ENCODE measurements around the gene FAM136A.
"Not testable (repeated sequence)": the region's sequence is repeated elsewhere in the genome, so short reads cannot be mapped to it uniquely, and the experiment has no call there.

FAM136A gene

DNA sequence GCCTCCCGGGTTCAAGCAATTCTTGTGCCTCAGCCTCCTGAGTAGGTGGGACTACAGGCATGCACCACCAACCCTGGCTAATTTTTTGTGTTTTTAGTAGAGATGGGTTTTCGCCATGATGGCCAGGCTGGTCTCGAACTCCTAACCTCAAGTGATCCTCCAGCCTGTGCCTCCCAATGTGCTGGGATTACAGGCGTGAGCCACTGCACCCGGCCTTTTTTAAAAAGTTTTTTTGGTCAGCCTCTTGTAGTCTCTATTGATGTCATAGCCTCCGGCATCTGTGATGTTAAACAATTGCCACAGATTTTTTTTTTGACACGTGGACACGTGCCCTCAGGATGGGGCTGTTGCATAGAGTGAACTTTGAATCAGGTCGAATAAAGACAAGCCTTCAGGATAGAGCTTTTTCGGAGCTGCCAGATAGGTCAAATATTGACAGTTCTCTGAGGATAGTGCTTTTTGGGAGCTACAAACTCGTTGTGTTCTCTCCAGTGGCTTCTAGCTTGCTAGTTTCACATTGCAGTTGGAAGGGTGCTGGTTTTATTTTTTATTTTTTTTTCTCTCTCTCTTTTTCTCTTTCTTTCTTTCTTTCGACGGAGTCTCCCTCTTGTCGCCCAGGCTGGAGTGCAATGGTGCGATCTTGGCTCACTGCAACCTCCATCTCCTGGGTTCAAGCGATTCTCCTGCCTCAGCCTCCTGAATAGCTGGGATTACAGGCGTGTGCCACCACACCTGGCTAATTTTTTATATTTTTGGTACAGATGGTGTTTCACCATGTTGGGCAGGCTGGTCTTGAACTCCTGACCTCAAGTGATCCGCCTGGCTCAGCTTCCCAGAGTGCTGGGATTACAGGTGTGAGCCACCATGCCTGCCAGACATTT is 32.2 kb downstream of the FAM136A start:
- no CpG with 5 or more reads among the region's 18 CpGs for WGBS (ENCODE audit: extremely low coverage, insufficient coverage, low lambda C conversion rate)
- not testable (repeated sequence) for H3K4me1 ChIP-seq (ENCODE audit: control insufficient read depth, low read depth, low read length); H2BK15ac ChIP-seq (replicated peaks; ENCODE audit: low read depth); H3K4me3 ChIP-seq (ENCODE audit: low read length); H3K23ac ChIP-seq (ENCODE audit: low read length); H2AK5ac ChIP-seq (ENCODE audit: low read length); H2BK120ac ChIP-seq (ENCODE audit: low read depth, low read length); H3K4me2 ChIP-seq (ENCODE audit: low read length); H2BK5ac ChIP-seq (ENCODE audit: low read length); H3K79me1 ChIP-seq (ENCODE audit: low read length); H4K5ac ChIP-seq (ENCODE audit: low read length); H3K56ac ChIP-seq (ENCODE audit: low read length); H3K79me2 ChIP-seq (ENCODE audit: control insufficient read depth, insufficient read depth, low read length); H3K27ac ChIP-seq (ENCODE audit: low read depth, low read length); H4K8ac ChIP-seq (ENCODE audit: low read depth, low read length); DNase-seq; H3K27me3 ChIP-seq (ENCODE audit: insufficient read depth, low read length, poor library complexity); H3K36me3 ChIP-seq (ENCODE audit: control insufficient read depth, insufficient read depth, low read length); H3K9ac ChIP-seq (ENCODE audit: low read length); H3K18ac ChIP-seq (ENCODE audit: low read length); H3K4ac ChIP-seq (ENCODE audit: low read depth, low read length)

DNA sequence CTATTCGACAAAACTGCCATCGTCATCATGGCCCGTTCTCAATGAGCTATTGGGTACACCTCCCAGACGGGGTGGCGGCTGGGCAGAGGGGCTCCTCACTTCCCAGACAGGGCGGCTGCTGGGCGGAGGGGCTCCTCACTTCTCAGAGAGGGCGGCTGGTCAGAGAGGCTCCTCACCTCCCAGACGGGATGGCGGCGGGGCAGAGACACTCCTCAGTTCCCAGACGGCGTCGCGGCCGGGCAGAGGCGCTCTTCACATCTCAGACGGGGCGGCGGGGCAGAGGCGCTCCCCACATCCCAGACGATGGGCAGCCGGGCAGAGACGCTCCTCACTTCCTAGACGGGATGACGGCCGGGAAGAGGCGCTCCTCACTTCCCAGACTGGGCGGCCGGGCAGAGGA is 34.9 kb downstream of the FAM136A start:
- not testable (repeated sequence) for H3K9ac ChIP-seq (ENCODE audit: low read length); H3K18ac ChIP-seq (ENCODE audit: low read length); H2BK5ac ChIP-seq (ENCODE audit: low read length); H2AK5ac ChIP-seq (ENCODE audit: low read length); H3K27ac ChIP-seq (ENCODE audit: low read depth, low read length); H3K4me3 ChIP-seq (ENCODE audit: low read length); H3K56ac ChIP-seq (ENCODE audit: low read length); H3K4ac ChIP-seq (ENCODE audit: low read depth, low read length); H2BK120ac ChIP-seq (ENCODE audit: low read depth, low read length); H3K36me3 ChIP-seq (ENCODE audit: control insufficient read depth, insufficient read depth, low read length); H3K23ac ChIP-seq (ENCODE audit: low read length); H3K4me1 ChIP-seq (ENCODE audit: control insufficient read depth, low read depth, low read length); H3K4me2 ChIP-seq (ENCODE audit: low read length); H4K5ac ChIP-seq (ENCODE audit: low read length); H2BK15ac ChIP-seq (replicated peaks; ENCODE audit: low read depth); H3K79me2 ChIP-seq (ENCODE audit: control insufficient read depth, insufficient read depth, low read length); H3K79me1 ChIP-seq (ENCODE audit: low read length); H3K27me3 ChIP-seq (ENCODE audit: insufficient read depth, low read length, poor library complexity); H4K8ac ChIP-seq (ENCODE audit: low read depth, low read length); DNase-seq
- no CpG with 5 or more reads among the region's 30 CpGs for WGBS (ENCODE audit: extremely low coverage, insufficient coverage, low lambda C conversion rate)

DNA sequence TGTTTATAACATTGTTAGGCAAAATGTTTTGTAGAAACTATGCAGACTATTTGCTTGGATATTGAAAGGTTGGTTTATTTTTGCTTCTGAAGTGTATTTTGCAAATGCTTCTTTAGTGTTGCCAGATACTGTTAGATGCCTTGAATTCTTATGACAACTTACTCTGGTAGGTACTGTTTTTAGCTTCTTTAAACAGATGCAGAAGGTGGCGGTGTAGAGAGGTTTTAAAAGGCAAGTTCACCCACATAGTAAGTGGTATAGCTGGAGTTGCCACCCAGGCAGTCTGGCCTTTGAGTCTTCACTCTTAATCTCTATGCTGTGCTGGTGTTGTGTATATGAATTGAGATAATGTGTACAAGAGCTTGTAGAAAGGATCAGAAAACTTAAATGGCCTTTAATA is 40.4 kb downstream of the FAM136A start:
- H2BK15ac ChIP-seq (replicated peaks; ENCODE audit: low read depth), result no peak overlapping the region
- no CpG with 5 or more reads among the region's 1 CpG for WGBS (ENCODE audit: extremely low coverage, insufficient coverage, low lambda C conversion rate)
- no peak overlapping the region for H2BK120ac ChIP-seq (ENCODE audit: low read depth, low read length)
- no peaks in the 10 kb centered on the region for H3K27me3 ChIP-seq (ENCODE audit: insufficient read depth, low read length, poor library complexity)
- H3K23ac ChIP-seq (ENCODE audit: low read length), result no peak overlapping the region
- DNase-seq, result no peak
- no peak overlapping the region for H2AK5ac ChIP-seq (ENCODE audit: low read length)
- H2BK5ac ChIP-seq (ENCODE audit: low read length), result no peak overlapping the region
- no peak overlapping the region for H3K27ac ChIP-seq (ENCODE audit: low read depth, low read length)
- H3K36me3 ChIP-seq (ENCODE audit: control insufficient read depth, insufficient read depth, low read length), result peaks cover 2% of the 10 kb centered on the region
- H3K4me1 ChIP-seq (ENCODE audit: control insufficient read depth, low read depth, low read length), result no peaks in the 10 kb centered on the region
- H4K8ac ChIP-seq (ENCODE audit: low read depth, low read length), result no peak overlapping the region
- no peaks in the 10 kb centered on the region for H3K79me2 ChIP-seq (ENCODE audit: control insufficient read depth, insufficient read depth, low read length)
- no peak overlapping the region for H3K18ac ChIP-seq (ENCODE audit: low read length)
- no peak overlapping the region for H4K5ac ChIP-seq (ENCODE audit: low read length)
- H3K9ac ChIP-seq (ENCODE audit: low read length), result no peak overlapping the region
- no peak overlapping the region for H3K4me2 ChIP-seq (ENCODE audit: low read length)
- no peak overlapping the region for H3K56ac ChIP-seq (ENCODE audit: low read length)
- no peak overlapping the region for H3K4ac ChIP-seq (ENCODE audit: low read depth, low read length)
- H3K4me3 ChIP-seq (ENCODE audit: low read length), result no peak overlapping the region
- H3K79me1 ChIP-seq (ENCODE audit: low read length), result no peaks in the 10 kb centered on the region

DNA sequence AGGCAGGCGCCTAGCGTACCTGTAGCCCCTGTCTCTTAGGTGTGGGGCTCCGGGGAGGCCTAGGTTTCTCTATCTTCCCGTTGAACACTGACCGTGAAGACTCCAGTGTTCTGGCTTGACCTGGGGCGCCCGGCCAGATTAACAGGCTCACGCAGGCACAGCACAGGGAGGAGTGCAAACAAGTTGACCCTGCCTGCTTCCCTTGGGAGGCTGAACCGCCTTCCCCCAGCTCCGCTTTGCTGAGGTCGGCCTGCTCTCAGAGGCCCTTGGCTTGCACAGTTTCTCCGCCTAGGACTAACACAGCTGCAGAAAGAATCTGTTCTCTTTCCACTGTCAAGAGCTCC is 43.4 kb downstream of the FAM136A start:
- peak overlapping the region; percentile 95 for H3K56ac ChIP-seq (ENCODE audit: low read length)
- H4K8ac ChIP-seq (ENCODE audit: low read depth, low read length), result no peak overlapping the region
- H3K9ac ChIP-seq (ENCODE audit: low read length), result peak overlapping the region; percentile 93
- no peak overlapping the region for H2BK15ac ChIP-seq (replicated peaks; ENCODE audit: low read depth)
- H2BK5ac ChIP-seq (ENCODE audit: low read length), result no peak overlapping the region
- peak overlapping the region; percentile 87 for H3K4me2 ChIP-seq (ENCODE audit: low read length)
- no peak overlapping the region for H2BK120ac ChIP-seq (ENCODE audit: low read depth, low read length)
- no peak overlapping the region for H3K4ac ChIP-seq (ENCODE audit: low read depth, low read length)
- no peak overlapping the region for H3K23ac ChIP-seq (ENCODE audit: low read length)
- H3K79me1 ChIP-seq (ENCODE audit: low read length), result no peaks in the 10 kb centered on the region
- peak overlapping the region; percentile 76 for H3K4me3 ChIP-seq (ENCODE audit: low read length)
- no peaks in the 10 kb centered on the region for H3K27me3 ChIP-seq (ENCODE audit: insufficient read depth, low read length, poor library complexity)
- peak overlapping the region; percentile 72 for H3K18ac ChIP-seq (ENCODE audit: low read length)
- no peaks in the 10 kb centered on the region for H3K4me1 ChIP-seq (ENCODE audit: control insufficient read depth, low read depth, low read length)
- no peak overlapping the region for H2AK5ac ChIP-seq (ENCODE audit: low read length)
- WGBS (ENCODE audit: extremely low coverage, insufficient coverage, low lambda C conversion rate), result no CpG with 5 or more reads among the region's 12 CpGs
- H4K5ac ChIP-seq (ENCODE audit: low read length), result no peak overlapping the region
- DNase-seq, result peak; percentile 46
- H3K79me2 ChIP-seq (ENCODE audit: control insufficient read depth, insufficient read depth, low read length), result no peaks in the 10 kb centered on the region
- H3K27ac ChIP-seq (ENCODE audit: low read depth, low read length), result peak overlapping the region; percentile 68
- peaks cover 2% of the 10 kb centered on the region for H3K36me3 ChIP-seq (ENCODE audit: control insufficient read depth, insufficient read depth, low read length)

DNA sequence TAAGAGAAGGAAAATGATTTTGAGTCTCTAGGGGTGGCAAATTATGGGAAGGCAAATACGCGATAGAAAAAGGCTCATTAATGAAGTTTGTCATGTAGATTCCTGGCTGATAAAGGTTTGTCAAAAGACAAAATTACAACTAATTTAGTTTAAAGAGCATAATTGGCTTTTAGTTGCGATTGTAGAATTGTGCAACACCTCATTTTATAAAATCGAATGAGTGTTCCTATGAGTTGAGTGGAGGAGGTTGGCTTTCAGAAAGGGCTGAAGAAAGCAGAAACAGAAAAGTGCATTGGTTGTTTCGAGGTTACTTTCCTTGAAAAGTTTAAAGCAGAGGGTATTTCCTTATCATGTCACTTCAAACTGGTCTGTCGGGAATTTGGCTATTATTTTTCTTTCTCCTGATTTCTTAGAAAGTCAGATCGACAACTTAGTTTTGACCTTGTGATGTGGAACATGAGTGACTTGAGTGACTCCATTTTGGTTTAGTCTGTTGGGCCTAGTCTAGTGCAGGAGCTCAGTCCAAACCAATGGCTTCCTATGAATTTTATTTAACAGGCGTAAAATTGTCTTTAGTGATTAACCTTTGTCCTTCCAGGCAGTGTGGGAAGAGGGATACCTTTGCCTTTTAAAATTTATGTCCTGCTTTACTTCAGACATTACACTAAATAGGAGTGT is 46.1 kb downstream of the FAM136A start:
- Histone ChIP-seq H3K36me3 (ENCODE audit: control insufficient read depth, insufficient read depth, low read length) (peaks cover 2% of the 10 kb centered on the region), H3K18ac (ENCODE audit: low read length) (no peak overlapping the region), H2BK15ac (replicated peaks; ENCODE audit: low read depth) (no peak overlapping the region), H3K27ac (ENCODE audit: low read depth, low read length) (no peak overlapping the region), H3K56ac (ENCODE audit: low read length) (no peak overlapping the region), H3K23ac (ENCODE audit: low read length) (no peak overlapping the region), H3K4me3 (ENCODE audit: low read length) (no peak overlapping the region), H4K5ac (ENCODE audit: low read length) (no peak overlapping the region), H2BK120ac (ENCODE audit: low read depth, low read length) (no peak overlapping the region), H3K4ac (ENCODE audit: low read depth, low read length) (no peak overlapping the region), H3K79me2 (ENCODE audit: control insufficient read depth, insufficient read depth, low read length) (no peaks in the 10 kb centered on the region), H3K79me1 (ENCODE audit: low read length) (no peaks in the 10 kb centered on the region), H3K27me3 (ENCODE audit: insufficient read depth, low read length, poor library complexity) (no peaks in the 10 kb centered on the region), H2AK5ac (ENCODE audit: low read length) (no peak overlapping the region), H3K4me1 (ENCODE audit: control insufficient read depth, low read depth, low read length) (no peaks in the 10 kb centered on the region), H4K8ac (ENCODE audit: low read depth, low read length) (no peak overlapping the region), H3K4me2 (ENCODE audit: low read length) (no peak overlapping the region), H2BK5ac (ENCODE audit: low read length) (no peak overlapping the region), H3K9ac (ENCODE audit: low read length) (no peak overlapping the region)
- no peak for DNase-seq
- 100% methylated on average over 2 of the region's 8 CpGs for WGBS (ENCODE audit: extremely low coverage, insufficient coverage, low lambda C conversion rate)
